Smooth muscle cell of the umbilical artery (primary cell): ENCODE data around the gene MAP3K3. TPM values are rescaled to one million over a fixed set of nuclear protein-coding genes. Genes with fewer than 3 reads are reported as not detected.

Experiments used
- total RNA-seq: library from RNA; depleted of rRNA; stranded (reverse); fragments of >200 nt; gene quantifications from 2 replicates; pipeline ENCODE4 v1.2.3, GENCODE V29; 2014

The MAP3K3 gene
- total RNA-seq, result 27.6 and 39.1 TPM in 2 replicates

GRCh38 chr17:63621684-63622573, at the start of gene MAP3K3:
TSS of gene MAP3K3 (plus strand) at chr17:63622417. CDS start at chr17:63622760, 343 bp downstream.

DNA sequence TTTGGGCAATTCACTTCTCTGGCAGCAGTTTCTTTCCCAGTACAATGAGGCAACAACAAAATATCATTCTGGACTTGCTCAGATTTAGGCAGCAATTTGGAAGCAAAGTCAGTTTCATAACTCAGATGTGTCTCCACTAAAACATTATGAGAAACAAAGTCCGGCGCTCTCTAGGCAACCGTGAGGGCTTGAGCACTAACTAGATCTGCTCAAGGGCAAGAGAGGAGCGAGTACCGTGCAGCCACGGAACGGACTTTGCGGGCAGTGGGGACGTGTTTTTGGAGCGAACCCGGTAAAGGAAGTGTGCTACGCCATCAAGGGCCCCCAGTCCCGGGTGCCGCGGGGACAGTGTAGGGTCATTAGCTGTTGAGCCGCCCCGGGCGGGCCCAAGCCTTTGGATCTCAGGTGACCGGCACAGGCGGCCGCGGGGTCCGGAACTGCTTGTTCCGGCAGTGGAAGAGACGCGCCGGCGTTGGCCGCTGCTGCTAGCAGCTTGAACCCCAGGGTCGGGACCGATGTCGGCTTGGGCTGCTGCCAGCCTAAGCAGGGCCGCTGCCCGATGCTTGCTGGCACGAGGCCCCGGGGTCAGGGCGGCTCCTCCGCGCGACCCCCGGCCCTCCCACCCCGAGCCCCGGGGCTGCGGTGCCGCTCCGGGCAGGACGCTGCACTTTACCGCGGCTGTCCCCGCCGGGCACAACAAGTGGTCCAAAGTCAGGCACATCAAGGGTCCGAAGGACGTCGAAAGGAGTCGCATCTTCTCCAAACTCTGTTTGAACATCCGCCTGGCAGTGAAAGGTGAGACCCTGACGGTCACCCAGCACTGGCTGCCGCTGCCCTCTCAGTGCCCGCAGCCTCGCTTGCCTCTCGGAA, 21.4 kb upstream of the MAP3K3 start, which contains the start of gene TACO1:
Gene TACO1, plus strand, starts transcription at position 327 of the 870 bp plus-strand sequence. Its CDS starts 189 bp downstream, at position 516.

DNA sequence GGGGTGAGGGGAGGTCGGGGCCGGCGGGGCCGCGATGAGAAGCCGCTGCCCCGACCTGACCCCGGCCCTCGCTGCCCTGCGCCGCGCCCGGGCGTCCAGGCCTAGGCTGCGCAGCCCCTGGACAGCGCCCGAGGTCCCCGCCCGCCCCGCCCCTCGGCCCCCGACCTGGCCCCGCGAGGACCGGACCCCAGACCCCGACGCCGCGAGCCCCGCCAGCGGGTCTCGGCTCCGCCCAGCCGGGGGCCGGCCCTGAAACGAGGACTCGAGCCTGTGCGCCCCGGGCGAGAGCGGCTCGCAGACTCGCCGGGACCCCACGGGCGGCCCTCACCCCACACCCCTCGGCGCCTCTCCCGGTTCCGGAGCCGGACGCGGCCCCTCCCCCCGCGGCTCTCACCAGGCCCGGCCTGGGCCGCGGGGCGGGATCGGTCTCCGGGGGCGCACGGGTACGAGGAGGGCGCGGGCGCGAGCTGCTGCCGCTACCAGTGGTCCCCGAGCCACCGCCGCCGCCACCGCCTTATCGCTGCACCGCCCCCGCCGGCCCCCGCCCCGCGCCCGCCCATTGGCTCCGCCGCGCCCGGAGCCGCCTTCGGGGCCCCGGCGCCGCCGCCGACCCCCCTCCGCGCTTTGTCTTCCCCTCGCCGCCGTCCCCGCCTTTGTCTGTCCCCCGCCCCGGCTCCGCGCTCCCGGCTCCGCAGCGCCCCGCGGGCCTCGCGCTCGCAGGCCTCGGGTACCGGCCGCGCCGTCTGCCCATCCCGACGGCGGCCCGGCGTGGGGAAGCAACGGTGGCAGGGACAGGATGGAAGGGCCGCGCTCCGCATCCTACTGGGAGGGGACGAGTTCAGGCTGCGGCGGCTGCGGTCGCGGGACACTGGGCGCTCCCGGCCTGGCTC, 77.7 kb downstream of the MAP3K3 start, which contains the start of gene LIMD2:
Gene LIMD2, minus strand, starts transcription at position 488 of the 890 bp plus-strand sequence. CDS start 827 bp downstream, outside the sequence.

DNA sequence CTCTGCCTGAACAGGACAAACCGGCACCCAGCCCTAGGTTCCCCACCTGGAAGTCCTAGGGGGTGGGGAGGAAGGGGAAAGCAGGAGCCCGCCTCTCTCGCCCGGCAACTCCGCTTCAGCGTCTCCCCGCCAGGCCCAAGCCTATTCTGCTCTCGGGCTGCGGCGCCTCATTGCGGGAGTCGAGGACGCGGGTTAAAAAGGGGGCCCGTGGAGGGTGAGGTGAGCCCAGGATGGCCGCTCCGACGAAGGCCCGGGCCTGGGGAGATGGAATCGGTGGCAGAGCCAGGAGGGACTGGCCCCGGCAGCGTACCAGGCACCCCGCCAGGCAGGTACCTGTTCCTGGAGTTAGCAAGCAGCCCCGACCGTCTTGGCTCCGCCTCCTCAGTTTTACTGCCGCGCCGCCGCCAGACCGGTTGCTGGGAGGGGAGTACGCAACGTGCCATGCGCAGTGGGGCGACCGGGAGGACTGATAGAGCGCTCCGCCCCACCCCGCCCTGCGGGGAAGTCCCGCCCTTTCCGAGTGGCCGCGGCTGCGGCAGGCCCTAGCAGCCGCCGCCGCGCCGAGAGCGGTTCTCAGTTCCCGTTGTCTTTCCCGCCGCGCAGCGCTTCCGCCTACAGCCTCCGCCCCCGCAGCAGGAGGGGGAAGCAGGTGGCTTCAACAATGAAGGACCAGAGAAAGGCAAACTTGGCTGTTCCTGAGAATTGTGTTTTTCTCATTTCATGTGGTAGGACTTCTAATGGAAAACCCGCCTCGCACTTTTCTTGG, 119.4 kb downstream of the MAP3K3 start, which contains the start of gene STRADA:
Gene STRADA, minus strand, starts transcription at position 392 of the 766 bp plus-strand sequence. CDS start 13,430 bp downstream, outside the sequence.

Other genes with a start within 250 kb of the MAP3K3 start
- 11.4 and 27.9 TPM in 2 replicates for gene CYB561, start 176.1 kb upstream of the MAP3K3 start, total RNA-seq
- gene ACE, start 145.4 kb upstream of the MAP3K3 start, total RNA-seq, result 0.59 and 1.1 TPM in 2 replicates
- gene KCNH6, start 99.1 kb upstream of the MAP3K3 start, total RNA-seq, result not detected in 2 replicates
- gene DCAF7, start 71.9 kb upstream of the MAP3K3 start, total RNA-seq, result 14.3 and 23.9 TPM in 2 replicates
- 12.5 and 17.2 TPM in 2 replicates for gene TACO1, start 21.5 kb upstream of the MAP3K3 start, total RNA-seq
- 7.4 and 16.4 TPM in 2 replicates for gene LIMD2, start 77.7 kb downstream of the MAP3K3 start, total RNA-seq
- gene STRADA, start 119.4 kb downstream of the MAP3K3 start, total RNA-seq, result 21.1 and 23.8 TPM in 2 replicates
- 87.6 and 102 TPM in 2 replicates for gene CCDC47, start 151.2 kb downstream of the MAP3K3 start, total RNA-seq
- gene DDX42, start 151.8 kb downstream of the MAP3K3 start, total RNA-seq, result 68.6 and 103 TPM in 2 replicates
- gene PSMC5, start 205.0 kb downstream of the MAP3K3 start, total RNA-seq, result 45.4 and 62.9 TPM in 2 replicates
- gene FTSJ3, start 205.2 kb downstream of the MAP3K3 start, total RNA-seq, result 57.6 and 65.3 TPM in 2 replicates
- 61.5 and 65.2 TPM in 2 replicates for gene SMARCD2, start 220.3 kb downstream of the MAP3K3 start, total RNA-seq